Activated T-cell treated with anti-CD3 and anti-CD28 coated beads, Interleukin-2, amount 50 U/mL, for 72 hours (primary cell): Measurements from ENCODE around the gene S1PR1. TPM values are rescaled to one million over a fixed set of nuclear protein-coding genes. Genes with fewer than 3 reads are reported as not detected.

ENCODE experiments used
- ATAC-seq, 2 donors: fragments of 150-1000 bp; cut with Tn5 transposase; replicated peaks in 1 of 2; 2 replicates each; pipeline ENCODE4 v1.10.0; 2021; ENCODE audit warnings: moderate library complexity in 2 of 2, mild to moderate bottlenecking in 1 of 2
- DNase-seq, 2 donors: peaks; one replicate each; pipeline ENCODE4 v3.0.0; 2021 to 2022; ENCODE audit warnings: mixed read lengths in 1 of 2
- H3K27ac Mint-ChIP-seq: one replicate; pipeline ENCODE4 v1.8.0; 2022; ENCODE audit warnings: mild to moderate bottlenecking, moderate library complexity, mixed read lengths
- H3K27me3 Mint-ChIP-seq: one replicate; pipeline ENCODE4 v1.8.0; 2022; ENCODE audit warnings: low read depth, mixed read lengths
- H3K36me3 Mint-ChIP-seq, 2 donors: one replicate each; pipeline ENCODE4 v1.8.0; 2022; ENCODE audit warnings: mixed read lengths in 2 of 2, mild to moderate bottlenecking in 1 of 2; ENCODE audit not compliant: insufficient read depth in 2 of 2
- H3K4me1 Mint-ChIP-seq: one replicate; pipeline ENCODE4 v1.8.0; 2022; ENCODE audit warnings: low read depth, mixed read lengths
- H3K4me3 Mint-ChIP-seq, 2 donors: one replicate each; pipeline ENCODE4 v1.8.0; 2022; ENCODE audit warnings: mild to moderate bottlenecking in 2 of 2, mixed read lengths in 2 of 2, moderate library complexity in 2 of 2
- H3K9me3 Mint-ChIP-seq, 2 donors: one replicate each; pipeline ENCODE4 v1.8.0; 2022; ENCODE audit warnings: mixed read lengths in 2 of 2
- total RNA-seq, 2 donors: library from RNA; stranded (reverse); gene quantifications; one replicate each; pipeline ENCODE4 v1.2.3, GENCODE V29; 2022

S1PR1 gene
- total RNA-seq, 2 donors from 2014 or later, result 135 to 157 TPM

DNA sequence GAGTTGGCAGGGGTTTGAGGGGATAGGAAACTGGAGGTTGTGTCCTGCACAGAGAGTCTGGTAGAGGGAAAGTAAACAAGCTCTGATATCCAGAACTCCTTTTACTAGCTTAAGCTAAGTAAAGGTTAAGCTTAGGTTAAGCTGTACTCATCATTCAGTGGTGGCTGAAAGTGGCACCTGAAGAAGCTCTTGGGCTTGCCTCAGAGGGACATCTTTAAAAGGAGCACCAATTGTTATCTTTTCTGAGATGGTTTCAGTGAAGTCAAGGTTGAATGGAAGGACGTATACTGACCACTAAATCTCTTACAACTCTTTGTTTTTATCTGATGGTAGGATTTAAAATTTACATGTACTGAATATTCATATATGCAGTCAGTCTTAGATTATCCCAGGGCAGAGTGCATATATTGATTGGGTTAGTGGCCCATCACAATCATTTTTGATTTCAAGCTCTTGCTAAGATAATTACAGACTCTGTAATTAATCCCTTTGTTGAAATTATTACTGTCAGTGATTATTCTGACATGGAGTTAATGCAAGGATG lies 43.3 kb downstream of the S1PR1 start:
- ATAC-seq (peak; percentile 4 to 23), DNase-seq (no peak)
- Mint-ChIP-seq H3K4me1 (peaks cover 88% of the 10 kb centered on the region), H3K36me3 (peaks cover 0 to 2% of the 10 kb centered on the region in 2 donors), H3K4me3 (peak overlapping the region in 1 of 2 donors; percentile 62), H3K27me3 (no peaks in the 10 kb centered on the region), H3K9me3 (no peaks in the 10 kb centered on the region), H3K27ac (peak overlapping the region; percentile 79)

DNA sequence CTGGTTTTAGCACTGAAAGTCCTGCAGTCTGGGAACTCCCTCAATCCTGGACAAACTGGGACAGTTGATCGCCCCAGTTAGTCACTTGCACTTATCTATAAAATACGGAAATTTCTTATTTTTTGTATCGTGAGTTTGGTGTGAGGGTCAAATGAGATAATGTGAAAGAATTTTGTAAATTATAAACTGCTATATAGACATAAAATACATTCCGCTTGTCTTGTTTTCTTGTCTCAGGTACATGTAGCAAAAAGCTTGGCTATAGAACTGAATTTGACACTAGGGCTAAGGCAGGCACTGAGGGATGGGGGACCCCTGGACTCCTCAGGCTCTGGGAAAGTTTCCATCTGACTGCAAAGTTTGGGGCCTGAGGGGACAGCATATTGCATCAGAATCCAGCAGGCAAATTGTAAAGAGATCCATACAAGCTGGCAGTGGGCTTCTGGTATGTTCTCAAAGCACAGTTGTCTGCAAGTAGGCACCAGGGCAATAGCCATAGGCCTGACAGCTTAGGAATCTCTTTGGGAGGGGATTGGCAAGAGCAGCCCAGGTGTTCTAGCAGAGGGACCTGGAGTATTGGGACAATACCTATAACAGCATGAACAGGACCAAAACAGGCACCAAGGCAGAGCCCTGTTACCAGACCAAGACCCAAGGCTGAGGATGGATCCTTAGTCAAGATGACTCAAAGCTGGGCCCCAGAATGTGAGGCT lies 44.3 kb downstream of the S1PR1 start:
- Mint-ChIP-seq H3K27me3 (no peaks in the 10 kb centered on the region), H3K4me3 (peak overlapping the region in 1 of 2 donors; percentile 2), H3K36me3 (peaks cover 0 to 2% of the 10 kb centered on the region in 2 donors), H3K9me3 (no peaks in the 10 kb centered on the region), H3K27ac (no peak overlapping the region), H3K4me1 (peaks cover 91% of the 10 kb centered on the region)
- no peak for ATAC-seq
- no peak for DNase-seq

- no peaks in the 10 kb centered on the region for H3K9me3 Mint-ChIP-seq
- DNase-seq (no peak), ATAC-seq (no peak)
- H3K4me3 Mint-ChIP-seq, result no peak overlapping the region
- peaks cover 0 to 2% of the 10 kb centered on the region in 2 donors for H3K36me3 Mint-ChIP-seq
- H3K27me3 Mint-ChIP-seq, result no peaks in the 10 kb centered on the region
- peaks cover 96% of the 10 kb centered on the region for H3K4me1 Mint-ChIP-seq
- peak overlapping the region; percentile 26 for H3K27ac Mint-ChIP-seq
These were observed 44.9 kb downstream of the S1PR1 start for GRCh38 chr1:101281751-101282150.

DNA sequence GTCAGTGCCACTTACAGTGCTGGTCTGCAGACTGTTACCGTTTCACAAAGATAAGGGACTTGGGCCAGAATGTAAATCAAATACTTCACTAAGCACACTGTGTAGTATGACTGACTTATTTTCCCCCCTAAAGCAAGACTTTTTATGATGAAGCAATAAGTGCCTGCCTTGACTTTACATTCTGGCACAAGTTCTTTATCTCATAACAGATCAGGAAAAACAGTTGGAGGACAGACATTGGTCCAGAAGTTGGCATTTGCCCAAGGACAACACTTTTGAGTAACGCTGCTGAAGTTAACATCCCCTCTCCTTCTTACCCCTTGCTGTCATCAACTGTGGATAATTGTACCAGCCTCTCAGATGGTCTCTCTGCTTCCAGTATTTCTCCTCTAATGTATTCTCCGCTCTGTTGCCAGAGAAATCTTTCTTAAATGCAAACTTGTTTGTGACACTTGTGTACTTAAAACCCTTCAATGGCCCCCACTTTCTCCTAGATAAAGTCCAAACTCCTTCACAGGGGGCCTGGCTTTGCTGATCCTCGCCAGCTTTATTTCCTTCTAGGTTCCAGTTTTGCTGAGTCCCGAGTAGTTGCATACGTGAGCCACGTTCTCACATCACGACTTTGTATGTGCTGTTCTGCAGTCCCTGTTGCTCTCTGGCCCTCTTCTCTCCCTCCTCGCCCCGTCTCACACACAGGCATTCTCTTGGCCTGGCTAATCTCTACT lies 45.7 kb downstream of the S1PR1 start:
- Mint-ChIP-seq H3K27ac (no peak overlapping the region), H3K36me3 (peaks cover 0 to 2% of the 10 kb centered on the region in 2 donors)

DNA sequence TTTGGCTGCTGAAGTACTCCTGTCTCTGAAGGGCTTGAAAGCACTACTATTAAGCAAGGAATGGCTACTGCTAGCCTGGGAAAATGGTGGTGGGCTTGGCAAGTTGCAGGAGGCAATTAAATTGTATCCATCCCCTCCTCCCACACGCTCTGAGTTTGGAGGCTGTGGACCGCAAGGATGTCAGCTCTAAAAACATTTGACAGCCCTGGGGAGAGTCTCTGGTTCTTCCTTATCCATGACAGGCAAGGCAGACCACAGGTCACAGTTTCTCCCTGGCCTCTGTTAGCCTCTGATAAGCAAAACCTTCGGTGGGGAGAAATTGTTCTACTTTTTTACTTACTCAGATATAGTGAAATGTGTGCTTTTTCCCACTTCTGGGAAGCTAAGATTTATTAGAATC lies 46.6 kb downstream of the S1PR1 start:
- peak overlapping the region; percentile 79 to 82 for H3K4me3 Mint-ChIP-seq
- no peaks in the 10 kb centered on the region for H3K27me3 Mint-ChIP-seq
- no peaks in the 10 kb centered on the region for H3K9me3 Mint-ChIP-seq
- ATAC-seq, result no peak
- DNase-seq, result no peak
- peak overlapping the region; percentile 83 for H3K27ac Mint-ChIP-seq
- peaks cover 94% of the 10 kb centered on the region for H3K4me1 Mint-ChIP-seq
- H3K36me3 Mint-ChIP-seq, result peaks cover 0 to 2% of the 10 kb centered on the region in 2 donors

More for the DNA sequence above, 45.7 kb downstream of the S1PR1 start:
- DNase-seq (no peak), ATAC-seq (no peak)
- H3K4me1 Mint-ChIP-seq, result peaks cover 94% of the 10 kb centered on the region
- no peaks in the 10 kb centered on the region for H3K27me3 Mint-ChIP-seq
- peak overlapping the region; percentile 30 to 31 for H3K4me3 Mint-ChIP-seq
- no peaks in the 10 kb centered on the region for H3K9me3 Mint-ChIP-seq

- H3K27ac Mint-ChIP-seq, result peak overlapping the region; percentile 83
- H3K9me3 Mint-ChIP-seq, result no peaks in the 10 kb centered on the region
- DNase-seq, result peak; percentile 48 to 53
- H3K36me3 Mint-ChIP-seq, result peaks cover 0 to 2% of the 10 kb centered on the region in 2 donors
- H3K4me1 Mint-ChIP-seq, result peaks cover 94% of the 10 kb centered on the region
- no peaks in the 10 kb centered on the region for H3K27me3 Mint-ChIP-seq
- ATAC-seq, result peak; percentile 61 to 62
- H3K4me3 Mint-ChIP-seq, result peak overlapping the region; percentile 79 to 82
These were observed 47.2 kb downstream of the S1PR1 start for GRCh38 chr1:101284021-101284420.

DNA sequence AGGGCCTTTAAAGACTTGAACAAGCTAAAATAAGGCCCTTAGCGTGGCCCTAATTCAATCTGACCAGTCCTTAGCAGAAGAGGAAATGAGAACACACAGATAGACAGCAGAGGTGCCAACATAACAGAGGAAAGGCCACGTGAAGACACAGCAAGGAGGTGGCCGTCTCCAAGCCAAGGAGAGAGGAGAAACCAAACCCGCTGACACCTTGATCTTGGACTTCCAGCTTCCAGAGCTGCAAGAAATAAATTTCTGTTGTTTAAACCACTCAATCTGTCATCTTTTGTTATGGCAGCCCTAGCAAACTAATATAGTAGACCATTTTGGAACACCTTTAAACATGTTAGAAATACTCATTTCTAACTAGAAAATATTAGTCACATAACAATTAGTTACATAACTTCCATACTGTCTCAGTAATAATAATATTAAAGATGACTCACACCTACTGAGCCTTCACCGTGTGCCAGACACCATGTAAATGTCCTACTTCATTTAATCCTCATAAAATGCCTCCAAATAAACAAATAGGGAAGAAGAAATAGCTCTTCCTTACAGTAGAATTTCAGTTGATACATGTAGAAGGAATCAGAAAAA lies 47.9 kb downstream of the S1PR1 start:
- H3K4me3 Mint-ChIP-seq, result peak overlapping the region; percentile 79 to 82
- H3K36me3 Mint-ChIP-seq, result peaks cover 0 to 2% of the 10 kb centered on the region in 2 donors
- peaks cover 94% of the 10 kb centered on the region for H3K4me1 Mint-ChIP-seq
- H3K27me3 Mint-ChIP-seq, result no peaks in the 10 kb centered on the region
- ATAC-seq (peak in 1 of 2 donors; percentile 20), DNase-seq (no peak)
- peak overlapping the region; percentile 83 for H3K27ac Mint-ChIP-seq
- no peaks in the 10 kb centered on the region for H3K9me3 Mint-ChIP-seq

GRCh38 chr1:101285922-101286570 lies 49.2 kb downstream of the S1PR1 start:
- Mint-ChIP-seq H3K9me3 (no peaks in the 10 kb centered on the region), H3K4me3 (peak overlapping the region; percentile 31 to 63), H3K4me1 (peaks cover 97% of the 10 kb centered on the region), H3K27me3 (no peaks in the 10 kb centered on the region), H3K27ac (peak overlapping the region; percentile 91), H3K36me3 (peaks cover 0 to 2% of the 10 kb centered on the region in 2 donors)
- ATAC-seq (peak; percentile 16 to 43), DNase-seq (no peak)

DNA sequence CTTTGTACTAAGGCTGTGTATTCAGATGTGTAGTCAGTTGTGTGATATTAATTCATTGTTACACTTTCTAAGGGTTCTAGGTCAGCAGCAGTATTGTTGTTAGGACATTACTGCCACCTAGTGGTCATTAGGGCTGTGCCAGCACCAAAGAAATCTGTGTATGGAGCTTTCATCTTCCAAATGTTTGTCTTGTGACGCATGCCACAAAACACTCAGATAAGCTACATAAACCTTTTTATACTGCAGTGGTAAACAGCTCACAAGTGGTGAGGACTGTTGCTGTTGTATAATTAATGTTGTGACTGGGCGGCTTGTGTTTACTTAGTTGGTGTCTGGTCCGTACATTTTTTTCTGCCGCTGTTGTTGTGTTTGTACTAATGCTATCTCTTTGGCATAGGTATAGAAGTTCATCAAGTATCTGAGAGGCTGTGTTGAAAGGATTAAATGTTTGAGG lies 51.7 kb downstream of the S1PR1 start:
- ATAC-seq (peak in 1 of 2 donors; percentile 34), DNase-seq (peak; percentile 57 to 67)
- Mint-ChIP-seq H3K4me3 (peak overlapping the region in 1 of 2 donors; percentile 52), H3K27me3 (no peaks in the 10 kb centered on the region), H3K36me3 (peaks cover 0 to 2% of the 10 kb centered on the region in 2 donors), H3K9me3 (no peaks in the 10 kb centered on the region), H3K27ac (peak overlapping the region; percentile 4), H3K4me1 (peaks cover 97% of the 10 kb centered on the region)

DNA sequence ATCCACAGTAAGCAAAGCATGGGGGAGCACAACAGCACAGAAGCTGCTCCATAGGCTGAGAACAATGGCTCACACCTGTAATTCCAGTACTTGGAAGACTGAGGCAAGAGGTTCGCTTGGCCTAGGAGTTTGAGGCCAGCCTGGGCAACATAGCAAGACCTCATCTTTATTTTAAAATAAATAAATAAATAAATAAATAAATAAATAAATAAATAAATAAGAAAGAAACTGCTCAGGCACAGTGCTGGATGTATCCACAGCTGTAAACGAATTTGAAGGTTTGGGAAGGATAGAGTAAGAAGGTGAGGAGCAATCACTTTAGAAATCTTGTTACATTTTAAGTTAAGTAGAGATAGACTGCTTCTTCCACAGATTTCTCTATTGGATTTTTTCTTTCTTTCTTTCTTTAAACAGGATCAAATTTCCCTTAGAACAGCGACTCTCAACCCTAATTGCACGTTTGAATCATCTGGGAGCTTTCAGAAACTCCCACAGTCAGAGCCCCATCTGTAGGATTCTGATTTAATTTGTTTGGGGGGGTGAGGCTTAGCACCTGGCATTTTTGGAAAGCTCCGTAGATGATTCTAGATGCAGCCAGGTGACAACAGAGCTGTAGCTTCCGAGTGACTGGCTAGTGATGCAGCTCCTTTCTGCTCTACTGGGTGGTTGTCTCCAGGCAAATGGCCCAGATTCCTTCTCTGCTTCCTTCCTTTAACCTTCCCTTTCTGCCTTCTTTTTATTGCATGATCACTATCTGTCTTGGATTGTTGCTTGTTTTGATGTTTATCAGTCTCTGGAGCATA lies 53.5 kb downstream of the S1PR1 start:
- Mint-ChIP-seq H3K36me3 (no peaks in the 10 kb centered on the region), H3K27me3 (no peaks in the 10 kb centered on the region), H3K4me3 (peak overlapping the region; percentile 78), H3K9me3 (no peaks in the 10 kb centered on the region), H3K27ac (peak overlapping the region; percentile 92), H3K4me1 (peaks cover 92% of the 10 kb centered on the region)
- ATAC-seq, result peak; percentile 2 to 6
- DNase-seq, result no peak
